Activated T-cell treated with anti-CD3 and anti-CD28 coated beads, Interleukin-2, amount 50 U/mL, for 4 hours (primary cell): ENCODE measurements around the gene GRK5. TPM values are rescaled to one million over a fixed set of nuclear protein-coding genes. Genes with fewer than 3 reads are reported as not detected.
"Not testable (repeated sequence)": the region's sequence is repeated elsewhere in the genome, so short reads cannot be mapped to it uniquely, and the experiment has no call there.

Experiments
- ATAC-seq, 2 donors: fragments of 200-7000 bp; cut with Tn5 transposase; one replicate each; pipeline ENCODE4 v1.10.0; 2021
- DNase-seq: peaks from one replicate; pipeline ENCODE4 v3.0.0-alpha.2; 2020
- H3K27me3 Mint-ChIP-seq: one replicate; pipeline ENCODE4 v1.8.0; 2021; ENCODE audit warnings: low read depth, mixed read lengths
- H3K36me3 Mint-ChIP-seq: one replicate; pipeline ENCODE4 v1.8.0; 2022; ENCODE audit warnings: mixed read lengths; ENCODE audit not compliant: insufficient read depth
- H3K4me1 Mint-ChIP-seq: one replicate; pipeline ENCODE4 v1.8.0; 2021; ENCODE audit warnings: low read depth, mixed read lengths
- H3K4me3 Mint-ChIP-seq: one replicate; pipeline ENCODE4 v1.8.0; 2021; ENCODE audit warnings: mild to moderate bottlenecking, moderate library complexity, mixed read lengths
- H3K9me3 Mint-ChIP-seq: one replicate; pipeline ENCODE4 v1.8.0; 2021; ENCODE audit warnings: mixed read lengths
- total RNA-seq, 3 donors: library from RNA; stranded (reverse); gene quantifications; one replicate each; pipeline ENCODE4 v1.2.1, GENCODE V29; 2021

Gene GRK5
- total RNA-seq, 3 donors from 2014 or later = 14.0 to 15.6 (median 15.3) TPM

DNA sequence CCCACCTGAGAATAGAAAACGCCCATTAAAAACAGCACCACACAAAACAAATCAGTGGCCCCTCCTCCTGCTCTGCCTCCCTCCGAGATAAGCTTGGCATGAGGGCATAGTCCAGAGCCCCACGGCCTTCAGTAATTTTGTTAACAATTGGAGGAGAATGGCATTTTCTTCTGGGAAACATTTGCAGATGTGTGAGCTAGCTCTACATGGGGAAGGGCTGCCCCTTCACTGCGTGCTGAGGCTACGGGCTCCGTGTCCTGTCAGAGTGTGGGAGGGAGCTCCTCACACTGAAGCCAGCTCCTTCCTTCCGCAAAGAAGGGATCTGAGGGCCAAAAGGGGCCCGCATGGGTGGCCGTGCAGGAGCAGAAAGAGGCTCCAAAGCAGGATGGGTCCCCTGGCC, 15.2 kb downstream of the GRK5 start:
- Mint-ChIP-seq H3K27me3 (no peaks in the 10 kb centered on the region), H3K36me3 (no peaks in the 10 kb centered on the region), H3K4me1 (peaks cover 31% of the 10 kb centered on the region), H3K9me3 (no peaks in the 10 kb centered on the region), H3K4me3 (no peak overlapping the region)
- no peak for DNase-seq
- ATAC-seq = no peak

DNA sequence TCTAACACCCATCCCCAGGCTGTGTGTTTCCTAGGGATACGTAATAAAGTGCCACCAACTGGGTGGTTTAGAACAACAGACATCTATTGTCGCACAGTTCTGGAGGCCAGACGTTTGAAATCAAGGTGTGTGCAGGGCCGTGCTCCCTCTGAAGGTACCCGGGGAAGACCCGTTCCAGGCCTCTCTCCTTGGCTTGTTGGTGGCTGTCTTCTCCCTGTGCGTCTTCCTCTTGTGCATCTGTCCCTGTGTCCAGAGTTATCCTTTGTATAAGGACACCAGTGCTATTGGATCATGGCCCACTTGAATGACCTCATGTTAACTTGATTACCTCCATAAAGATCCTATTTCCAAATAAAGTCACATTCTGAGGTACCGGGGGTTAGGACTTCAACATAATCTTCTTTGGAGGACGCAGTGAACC, 15.6 kb downstream of the GRK5 start:
- peaks cover 31% of the 10 kb centered on the region for H3K4me1 Mint-ChIP-seq
- ATAC-seq (no peak), DNase-seq (no peak)
- no peaks in the 10 kb centered on the region for H3K36me3 Mint-ChIP-seq
- no peaks in the 10 kb centered on the region for H3K9me3 Mint-ChIP-seq
- no peaks in the 10 kb centered on the region for H3K27me3 Mint-ChIP-seq
- H3K4me3 Mint-ChIP-seq = no peak overlapping the region

DNA sequence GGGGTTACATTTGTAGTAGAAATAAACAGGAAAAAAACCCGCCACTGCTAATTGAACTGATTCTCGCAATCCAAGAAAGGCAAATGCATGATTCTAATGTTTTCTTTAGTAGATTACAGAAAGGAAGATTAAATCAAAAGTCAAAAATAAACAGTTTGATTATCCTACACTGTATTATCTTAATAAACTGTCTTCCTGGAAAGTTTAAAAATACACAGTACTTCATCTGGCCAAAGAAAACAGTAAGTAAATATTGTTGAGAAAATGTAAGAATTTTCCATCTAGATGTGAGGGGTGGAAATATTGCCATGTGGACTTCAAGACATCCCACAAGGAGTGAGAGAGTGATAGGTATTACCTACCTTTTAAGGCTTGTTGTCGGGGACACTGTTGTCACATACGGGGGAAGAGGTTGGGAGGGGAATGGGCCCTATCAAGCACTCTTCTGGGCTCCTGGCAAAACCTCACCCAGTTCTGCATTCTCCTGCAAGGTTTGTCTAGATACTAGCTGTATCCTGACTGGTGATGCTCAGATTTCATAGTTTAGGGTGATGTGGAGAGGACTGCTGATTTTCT, 17.8 kb downstream of the GRK5 start:
- ATAC-seq = no peak
- Mint-ChIP-seq H3K9me3 (no peaks in the 10 kb centered on the region), H3K27me3 (no peaks in the 10 kb centered on the region), H3K36me3 (peaks cover 6% of the 10 kb centered on the region), H3K4me3 (no peak overlapping the region), H3K4me1 (peaks cover 30% of the 10 kb centered on the region)
- no peak for DNase-seq

DNA sequence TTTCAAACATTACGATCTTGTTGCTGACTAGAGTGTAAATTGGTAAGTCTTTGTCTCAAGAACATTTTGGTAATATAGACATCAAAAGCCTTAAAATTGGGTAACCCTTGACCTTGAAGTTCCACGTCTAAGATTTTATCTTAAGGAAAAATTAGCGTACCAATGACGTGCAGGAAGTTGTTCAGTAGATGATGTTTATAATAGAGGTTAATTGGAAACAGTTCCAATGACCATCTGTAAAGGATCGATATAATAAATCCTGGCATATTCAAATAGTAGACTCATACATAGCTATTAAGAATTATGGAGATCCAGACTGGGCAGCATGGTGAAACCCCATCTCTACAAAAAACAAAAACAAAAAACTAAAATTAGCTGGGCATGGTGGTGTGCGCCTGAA, 20.5 kb downstream of the GRK5 start:
- Mint-ChIP-seq H3K9me3 (peaks cover 8% of the 10 kb centered on the region), H3K36me3 (peaks cover 12% of the 10 kb centered on the region), H3K27me3 (no peaks in the 10 kb centered on the region), H3K4me1 (peaks cover 32% of the 10 kb centered on the region), H3K4me3 (no peak overlapping the region)
- DNase-seq (no peak), ATAC-seq (no peak)

DNA sequence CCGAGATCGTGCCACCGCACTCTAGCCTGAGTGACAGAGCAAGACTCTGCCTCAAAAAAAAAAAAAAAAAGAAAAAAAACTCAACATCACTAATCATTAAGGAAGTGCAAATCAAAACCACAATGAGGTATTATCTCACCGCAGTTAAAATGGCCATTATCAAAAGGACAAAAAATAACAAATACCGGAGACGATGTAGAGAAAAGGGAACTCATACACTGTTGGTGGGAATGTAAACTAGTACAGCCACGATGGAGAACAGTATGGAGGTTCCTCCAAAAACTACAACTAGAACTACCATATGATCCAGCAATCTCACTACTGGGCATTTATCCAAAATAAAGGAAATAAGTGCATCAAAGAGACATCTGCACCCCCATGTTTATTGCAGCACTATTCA, 24.3 kb downstream of the GRK5 start:
- ATAC-seq = no peak
- H3K4me1 Mint-ChIP-seq = peaks cover 46% of the 10 kb centered on the region
- no peak overlapping the region for H3K4me3 Mint-ChIP-seq
- H3K27me3 Mint-ChIP-seq = no peaks in the 10 kb centered on the region
- peaks cover 15% of the 10 kb centered on the region for H3K36me3 Mint-ChIP-seq
- no peak for DNase-seq
- H3K9me3 Mint-ChIP-seq = peaks cover 12% of the 10 kb centered on the region

DNA sequence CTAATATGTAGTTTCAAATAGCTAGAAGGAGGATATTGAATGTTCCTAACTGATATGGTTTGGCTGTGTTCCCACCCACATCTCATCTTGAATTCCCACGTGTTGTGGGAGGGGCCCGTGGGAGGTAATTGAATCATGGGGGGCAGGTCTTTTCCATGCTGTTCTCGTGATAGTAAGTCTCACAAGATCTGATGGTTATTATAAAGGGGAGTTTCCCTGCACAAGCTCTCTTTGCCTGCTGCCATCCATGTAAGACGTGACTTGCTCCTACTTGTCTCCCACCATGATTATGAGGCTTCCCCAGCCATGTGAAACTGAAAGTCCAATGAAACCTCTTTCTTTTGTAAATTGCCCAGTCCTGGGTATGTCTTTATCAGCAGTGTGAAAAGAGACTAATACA, 25.1 kb downstream of the GRK5 start:
- H3K4me1 Mint-ChIP-seq = peaks cover 54% of the 10 kb centered on the region

DNA sequence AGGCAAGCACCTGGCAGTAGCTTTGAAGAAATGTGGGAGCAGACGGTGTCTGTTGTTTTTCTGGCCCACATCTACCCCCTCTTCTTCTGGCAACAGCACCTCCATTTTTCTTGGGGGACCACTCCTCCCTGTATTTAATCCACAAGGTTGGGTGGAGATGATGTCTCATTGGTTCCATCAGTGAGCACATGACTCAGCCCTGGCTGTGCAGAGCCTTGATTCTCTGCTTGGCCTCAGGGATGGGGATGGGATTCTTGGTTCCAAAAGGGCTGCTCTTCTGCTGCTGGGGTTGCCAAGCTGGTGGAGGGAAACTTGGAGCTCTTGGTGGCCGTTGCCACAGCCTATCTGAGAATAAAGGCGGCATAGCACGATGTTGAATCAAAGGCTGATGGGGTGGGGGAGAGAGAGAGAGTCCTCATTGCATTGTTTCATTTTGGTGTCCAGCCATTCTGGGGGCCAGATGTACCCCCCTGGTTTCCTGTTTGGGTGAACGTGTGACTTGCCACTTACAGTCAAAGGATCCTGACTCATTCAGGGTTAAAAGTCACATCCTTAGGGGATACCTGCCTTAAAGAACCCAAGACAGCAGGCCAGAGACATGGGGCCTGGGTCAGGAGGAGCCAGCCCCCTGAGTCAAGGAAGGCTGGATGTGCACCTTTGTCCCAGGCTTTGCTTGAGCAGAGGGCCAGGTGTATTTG, 25.9 kb downstream of the GRK5 start:
- H3K4me1 Mint-ChIP-seq = peaks cover 60% of the 10 kb centered on the region
- H3K4me3 Mint-ChIP-seq = no peak overlapping the region
- peaks cover 15% of the 10 kb centered on the region for H3K36me3 Mint-ChIP-seq
- ATAC-seq (peak; percentile 31 to 42), DNase-seq (no peak)
- peaks cover 12% of the 10 kb centered on the region for H3K9me3 Mint-ChIP-seq
- no peaks in the 10 kb centered on the region for H3K27me3 Mint-ChIP-seq

More for the DNA sequence above, 25.1 kb downstream of the GRK5 start:
- Mint-ChIP-seq H3K9me3 (peaks cover 12% of the 10 kb centered on the region), H3K36me3 (peaks cover 15% of the 10 kb centered on the region)
- not testable (repeated sequence) for H3K4me3 Mint-ChIP-seq, H3K27me3 Mint-ChIP-seq
- peak; percentile 27 for DNase-seq
- peak in 1 of 2 donors; percentile 18 for ATAC-seq

DNA sequence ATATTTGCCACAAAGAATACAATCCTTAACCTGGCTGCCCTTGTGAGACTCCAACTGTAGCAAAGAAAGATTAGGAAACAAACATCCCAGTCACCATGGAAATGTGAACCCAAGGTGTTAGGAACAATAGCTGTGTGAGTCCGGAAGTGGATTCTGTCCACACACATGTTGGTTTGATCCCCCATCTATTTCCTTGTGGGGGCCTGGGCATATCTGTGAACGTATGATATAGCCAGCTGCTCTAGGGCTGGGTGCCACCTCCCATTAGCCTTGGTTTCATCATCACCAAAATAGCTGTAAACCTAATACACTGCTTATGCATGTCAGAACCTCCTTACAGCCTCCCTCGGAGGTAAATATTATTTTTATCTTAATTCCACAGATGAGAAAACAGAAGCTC, 26.4 kb downstream of the GRK5 start:
- H3K4me1 Mint-ChIP-seq = peaks cover 62% of the 10 kb centered on the region
- H3K9me3 Mint-ChIP-seq = peaks cover 12% of the 10 kb centered on the region
- peaks cover 15% of the 10 kb centered on the region for H3K36me3 Mint-ChIP-seq
- DNase-seq = no peak
- no peak for ATAC-seq
- no peak overlapping the region for H3K4me3 Mint-ChIP-seq
- no peaks in the 10 kb centered on the region for H3K27me3 Mint-ChIP-seq

DNA sequence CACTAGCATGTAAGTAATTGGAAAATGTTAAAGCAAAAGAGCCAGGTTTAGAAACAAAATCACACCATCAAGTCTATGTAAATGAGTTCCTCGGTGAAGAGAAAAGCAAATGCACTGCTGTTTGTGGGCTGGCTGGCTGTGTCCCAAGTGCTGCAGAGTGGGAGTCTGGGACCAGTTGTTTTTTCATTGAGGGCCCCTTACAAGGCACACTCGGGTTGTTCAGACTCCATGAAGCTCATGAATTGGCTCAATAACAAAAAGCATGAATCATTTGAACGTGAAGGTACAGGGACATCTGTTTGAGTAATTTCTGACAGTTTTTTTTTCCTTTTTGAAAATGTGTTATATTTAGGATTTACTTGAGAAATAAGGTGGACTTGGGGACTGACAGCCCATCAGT, 28.0 kb downstream of the GRK5 start:
- Mint-ChIP-seq H3K4me3 (no peak overlapping the region), H3K36me3 (peaks cover 12% of the 10 kb centered on the region), H3K27me3 (no peaks in the 10 kb centered on the region), H3K9me3 (peaks cover 12% of the 10 kb centered on the region), H3K4me1 (peaks cover 52% of the 10 kb centered on the region)
- DNase-seq (no peak), ATAC-seq (peak; percentile 53 to 55)

DNA sequence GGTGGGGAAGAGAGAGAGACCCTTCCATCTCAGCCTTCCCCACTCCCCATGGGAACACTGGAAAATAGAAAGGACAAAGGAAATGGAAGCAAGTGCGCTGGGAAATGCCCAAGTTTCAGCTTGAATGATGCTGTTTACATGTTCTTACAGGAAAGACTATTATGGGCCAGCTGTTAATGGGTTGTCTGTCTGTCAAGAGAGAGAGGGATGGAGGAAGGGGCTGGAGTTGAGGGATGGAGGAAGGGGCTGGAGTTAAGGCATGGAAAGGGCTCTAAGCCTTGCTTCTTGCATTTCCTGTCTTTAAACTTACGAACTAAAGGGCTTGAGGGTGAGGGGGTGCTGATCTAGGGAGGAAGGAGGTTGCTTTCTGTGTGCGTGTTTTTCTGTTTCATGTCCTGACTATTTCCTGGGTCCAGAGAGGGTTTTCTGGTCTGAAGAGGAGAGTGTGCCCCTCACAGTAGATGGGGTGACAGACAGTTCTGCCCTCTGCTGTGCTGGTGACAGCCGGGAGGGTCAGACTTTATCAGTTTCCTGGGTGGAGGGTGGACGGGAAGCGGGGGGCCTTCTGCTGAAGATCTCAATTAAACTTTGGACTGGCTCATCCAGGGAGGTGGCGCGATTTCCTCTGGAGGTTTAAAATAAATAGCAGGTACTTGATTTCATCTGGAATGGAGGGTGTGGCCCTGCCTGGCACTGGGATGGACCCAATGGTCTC, 30.5 kb downstream of the GRK5 start:
- no peaks in the 10 kb centered on the region for H3K27me3 Mint-ChIP-seq
- ATAC-seq = no peak
- DNase-seq = no peak
- H3K36me3 Mint-ChIP-seq = peaks cover 5% of the 10 kb centered on the region
- H3K4me3 Mint-ChIP-seq = no peak overlapping the region
- peaks cover 4% of the 10 kb centered on the region for H3K9me3 Mint-ChIP-seq
- H3K4me1 Mint-ChIP-seq = peaks cover 46% of the 10 kb centered on the region

DNA sequence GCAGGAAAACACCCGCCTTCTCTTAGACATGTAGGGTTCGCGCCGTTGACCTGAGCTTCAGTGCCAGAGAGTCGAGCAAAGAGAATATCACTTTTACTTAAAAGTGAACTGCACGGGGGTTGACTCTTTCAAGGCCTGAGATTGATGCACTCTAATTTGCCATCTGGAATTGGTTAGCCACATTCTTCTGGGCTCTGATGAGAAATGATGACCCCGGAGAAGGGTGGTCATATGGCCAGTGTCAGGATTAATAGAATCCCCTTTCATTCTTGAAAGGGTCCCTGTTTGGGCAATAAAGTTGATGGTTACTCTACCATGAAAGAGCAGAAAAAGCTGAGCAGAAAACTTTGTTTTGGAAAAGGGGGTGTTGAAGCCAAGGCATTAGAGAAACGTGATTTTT, 31.2 kb downstream of the GRK5 start:
- ATAC-seq = no peak
- Mint-ChIP-seq H3K27me3 (no peaks in the 10 kb centered on the region), H3K4me3 (no peak overlapping the region), H3K4me1 (peaks cover 42% of the 10 kb centered on the region), H3K9me3 (no peaks in the 10 kb centered on the region), H3K36me3 (peaks cover 2% of the 10 kb centered on the region)
- no peak for DNase-seq

DNA sequence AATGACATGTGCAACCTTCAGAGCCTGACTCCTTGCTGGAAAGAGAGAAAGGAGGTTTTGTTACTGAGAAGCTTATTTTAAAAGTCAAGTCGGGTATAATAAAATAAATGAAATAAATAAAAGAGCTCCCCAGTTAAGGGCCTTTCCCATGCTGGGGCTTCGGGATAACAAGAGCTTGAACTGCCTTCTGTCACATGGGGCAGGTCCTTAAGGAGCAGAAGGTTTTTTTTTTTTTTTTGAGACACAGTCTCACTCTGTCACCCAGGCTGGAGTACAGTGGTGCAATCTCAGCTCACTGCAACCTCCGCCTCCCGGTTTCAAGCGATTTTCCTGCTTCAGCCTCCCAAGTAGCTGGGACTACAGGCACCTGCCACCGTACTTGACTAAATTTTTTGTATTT, 31.6 kb downstream of the GRK5 start:
- H3K4me1 Mint-ChIP-seq = peaks cover 43% of the 10 kb centered on the region
- not testable (repeated sequence) for DNase-seq, H3K27me3 Mint-ChIP-seq, H3K36me3 Mint-ChIP-seq, H3K9me3 Mint-ChIP-seq, H3K4me3 Mint-ChIP-seq, ATAC-seq

DNA sequence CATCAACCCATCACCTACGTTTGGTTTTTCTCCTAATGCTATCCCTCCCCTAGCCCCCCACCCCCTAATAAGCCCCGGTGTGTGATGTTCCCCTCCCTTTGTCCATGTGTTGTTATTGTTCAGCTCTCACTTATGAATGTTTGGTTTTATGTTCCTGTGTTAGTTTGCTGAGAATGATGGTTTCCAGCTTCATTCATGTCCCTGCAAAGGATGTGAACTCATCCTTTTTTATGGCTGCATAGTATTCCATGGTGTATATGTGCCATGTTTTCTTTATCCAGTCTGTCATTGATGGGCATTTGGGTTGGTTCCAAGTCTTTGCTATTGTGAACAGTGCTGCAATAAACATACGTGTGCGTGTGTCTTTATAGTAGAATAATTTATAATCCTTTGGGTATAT, 32.3 kb downstream of the GRK5 start:
- not testable (repeated sequence) for H3K4me3 Mint-ChIP-seq, H3K27me3 Mint-ChIP-seq, H3K9me3 Mint-ChIP-seq, ATAC-seq, H3K36me3 Mint-ChIP-seq, DNase-seq
- peaks cover 43% of the 10 kb centered on the region for H3K4me1 Mint-ChIP-seq

DNA sequence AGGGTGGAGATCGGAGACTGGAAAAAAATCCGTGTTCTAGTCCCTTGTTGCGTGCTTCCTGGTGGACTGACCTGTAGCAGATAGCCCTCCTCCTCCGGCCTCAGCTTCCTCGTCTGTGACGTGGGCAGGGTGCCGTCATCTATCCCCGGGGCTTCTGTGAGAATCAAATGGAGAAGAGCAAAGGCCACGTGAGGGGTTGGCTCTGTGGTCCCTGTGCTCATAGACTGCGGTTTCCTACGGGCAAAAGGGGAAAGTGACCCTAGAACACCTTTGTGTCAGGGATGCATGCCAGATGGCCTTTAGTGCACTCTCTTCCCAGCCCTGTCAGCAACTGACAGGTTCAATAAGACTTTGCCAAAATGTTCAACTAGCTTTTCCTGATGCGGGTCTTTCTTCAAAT, 33.7 kb downstream of the GRK5 start:
- DNase-seq (no peak), ATAC-seq (no peak)
- Mint-ChIP-seq H3K4me1 (peaks cover 38% of the 10 kb centered on the region), H3K9me3 (no peaks in the 10 kb centered on the region), H3K4me3 (no peak overlapping the region), H3K36me3 (peaks cover 2% of the 10 kb centered on the region), H3K27me3 (no peaks in the 10 kb centered on the region)

DNA sequence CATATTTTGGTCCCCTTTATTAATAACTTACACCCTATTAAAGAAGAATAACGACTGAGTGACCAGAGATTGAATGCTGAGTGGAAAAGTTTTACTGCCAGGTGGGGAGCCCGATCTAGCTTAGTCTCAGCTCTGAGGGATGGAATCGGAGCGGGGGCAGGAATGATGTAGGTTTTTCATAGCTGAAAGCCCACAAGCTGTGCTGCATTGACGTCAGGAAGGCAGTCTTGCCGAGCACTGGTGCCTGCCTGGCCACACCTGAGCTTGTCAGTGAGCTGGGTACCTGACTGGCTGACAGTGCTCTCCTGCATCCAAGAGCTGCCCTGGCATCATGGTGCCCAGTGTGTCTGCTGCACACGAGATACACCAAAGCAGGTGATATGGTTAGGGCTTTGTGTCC, 34.8 kb downstream of the GRK5 start:
- Mint-ChIP-seq H3K4me3 (no peak overlapping the region), H3K9me3 (no peaks in the 10 kb centered on the region), H3K4me1 (peaks cover 33% of the 10 kb centered on the region), H3K36me3 (peaks cover 2% of the 10 kb centered on the region), H3K27me3 (no peaks in the 10 kb centered on the region)
- ATAC-seq (no peak), DNase-seq (no peak)
